Liver (tissue), 9 donors: ENCODE results near the gene PGM1. TPM values are rescaled to one million over a fixed set of nuclear protein-coding genes. Genes with fewer than 3 reads are reported as not detected.

Experiments used
- DNase-seq: peaks from one replicate; pipeline ENCODE4 v3.0.0-alpha.2; 2017; ENCODE audit warnings: low spot score
- H3K27ac ChIP-seq, 2 donors: one replicate each; pipeline ENCODE4 v1.7.0; 2013; ENCODE audit warnings: inconsistent platforms in 2 of 2, low read length in 2 of 2, control low read depth in 1 of 2, low read depth in 1 of 2, mild to moderate bottlenecking in 1 of 2
- H3K27me3 ChIP-seq, 4 donors: one replicate each; pipeline versions ENCODE4 v1.6.1 to v1.7.0; 2013; ENCODE audit warnings: low read length in 3 of 4, inconsistent platforms in 1 of 4, mild to moderate bottlenecking in 1 of 4, moderate library complexity in 1 of 4; ENCODE audit not compliant: control insufficient read depth in 4 of 4, insufficient read depth in 4 of 4
- H3K36me3 ChIP-seq, 4 donors: one replicate each; pipeline versions ENCODE4 v1.6.1 to v1.7.0; 2013; ENCODE audit warnings: low read length in 3 of 4, mild to moderate bottlenecking in 3 of 4, low read depth in 1 of 4, moderate library complexity in 1 of 4; ENCODE audit not compliant: control insufficient read depth in 4 of 4, insufficient read depth in 3 of 4
- H3K4me1 ChIP-seq, 4 donors: one replicate each; pipeline versions ENCODE4 v1.6.1 to v1.7.0; 2013; ENCODE audit warnings: low read length in 3 of 4, mild to moderate bottlenecking in 3 of 4, moderate library complexity in 1 of 4; ENCODE audit not compliant: control insufficient read depth in 4 of 4, insufficient read depth in 4 of 4
- H3K4me3 ChIP-seq, 3 donors: one replicate each; pipeline versions ENCODE4 v1.6.1 to v1.7.0; 2013; ENCODE audit warnings: low read length in 3 of 3, control low read depth in 1 of 3, low read depth in 1 of 3, mild to moderate bottlenecking in 1 of 3
- H3K9ac ChIP-seq, 2 donors: one replicate each; pipeline ENCODE4 v1.7.0; 2013; ENCODE audit warnings: low read length in 2 of 2, mild to moderate bottlenecking in 2 of 2, moderate library complexity in 2 of 2, control low read depth in 1 of 2, low read depth in 1 of 2
- H3K9me3 ChIP-seq, 4 donors: one replicate each; pipeline versions ENCODE4 v1.6.1 to v1.7.0; 2013; ENCODE audit warnings: low read length in 3 of 4; ENCODE audit not compliant: control insufficient read depth in 4 of 4
- ATF3 ChIP-seq: IDR thresholded peaks from 2 replicates; pipeline ENCODE4 v1.6.1; 2016; ENCODE audit warnings: antibody characterized with exemption
- CTCF ChIP-seq: fragments of 150-350 bp; IDR thresholded peaks from 2 replicates; pipeline ENCODE4 v1.5.1; 2017; ENCODE audit warnings: improper control_type of control experiment, low read depth, low read length; ENCODE audit not compliant: missing input control
- EGR1 ChIP-seq, 2 donors: IDR thresholded peaks; 2 replicates each; pipeline ENCODE4 v1.6.1; 2016 to 2018; ENCODE audit warnings: antibody characterized with exemption in 2 of 2, low read depth in 2 of 2
- FOXA1 ChIP-seq: IDR thresholded peaks from 2 replicates; pipeline ENCODE4 v1.6.1; 2016; ENCODE audit warnings: antibody characterized with exemption
- FOXA2 ChIP-seq: IDR thresholded peaks from 2 replicates; pipeline ENCODE4 v1.6.1; 2016; ENCODE audit warnings: antibody characterized with exemption
- GABPA ChIP-seq, 2 donors: IDR thresholded peaks in 1 of 2; conservative IDR thresholded peaks in 1 of 2; 2 replicates each; pipeline ENCODE4 v1.6.1; 2016; ENCODE audit warnings: antibody characterized with exemption in 2 of 2, mild to moderate bottlenecking in 1 of 2, moderate library complexity in 1 of 2
- HNF4A ChIP-seq, 2 donors: conservative IDR thresholded peaks; 2 replicates each; pipeline ENCODE4 v1.6.1; 2016; ENCODE audit warnings: antibody characterized with exemption in 2 of 2, mild to moderate bottlenecking in 2 of 2
- HNF4G ChIP-seq: IDR thresholded peaks from 2 replicates; pipeline ENCODE4 v1.6.1; 2016; ENCODE audit warnings: antibody characterized with exemption
- JUND ChIP-seq, 2 donors: IDR thresholded peaks; 2 replicates each; pipeline ENCODE4 v1.6.1; 2016; ENCODE audit warnings: antibody characterized with exemption in 2 of 2
- MAX ChIP-seq: IDR thresholded peaks from 2 replicates; pipeline ENCODE4 v1.6.1; 2016; ENCODE audit warnings: antibody characterized with exemption
- NR2F2 ChIP-seq: IDR thresholded peaks from 2 replicates; pipeline ENCODE4 v1.6.1; 2016; ENCODE audit warnings: antibody characterized with exemption
- RAD21 ChIP-seq, 2 donors: IDR thresholded peaks; 2 replicates each; pipeline ENCODE4 v1.6.1; 2016; ENCODE audit warnings: antibody characterized with exemption in 2 of 2, mild to moderate bottlenecking in 2 of 2
- REST ChIP-seq: IDR thresholded peaks from 2 replicates; pipeline ENCODE4 v1.6.1; 2016; ENCODE audit warnings: antibody characterized with exemption, mild to moderate bottlenecking
- RXRA ChIP-seq, 2 donors: IDR thresholded peaks; 2 replicates each; pipeline ENCODE4 v1.6.1; 2017 to 2018; ENCODE audit warnings: antibody characterized with exemption in 2 of 2, mild to moderate bottlenecking in 1 of 2
- SP1 ChIP-seq: IDR thresholded peaks from 2 replicates; pipeline ENCODE4 v1.6.1; 2018; ENCODE audit warnings: antibody characterized with exemption, mild to moderate bottlenecking
- TAF1 ChIP-seq: conservative IDR thresholded peaks from 2 replicates; pipeline ENCODE4 v1.6.1; 2016; ENCODE audit warnings: antibody characterized with exemption, mild to moderate bottlenecking
- YY1 ChIP-seq: IDR thresholded peaks from 2 replicates; pipeline ENCODE4 v1.6.1; 2016; ENCODE audit warnings: antibody characterized with exemption, mild to moderate bottlenecking
- ZBTB33 ChIP-seq: IDR thresholded peaks from 2 replicates; pipeline ENCODE4 v1.6.1; 2016; ENCODE audit warnings: antibody characterized with exemption
- WGBS: extraction: QIAGEN DNeasy Blood & Tissue Kit; methylation state at CpG from one replicate; pipeline ENCODE4 v1.1.7; 2013; 5-methylcytosine and 5-hydroxymethylcytosine counted together
- polyA plus RNA-seq, 2 donors: library from polyadenylated mRNA; stranded (reverse) in 1 of 2; unstranded in 1 of 2; fragments of 200-250 nt in 1 of 2; fragments of >200 nt in 1 of 2; fragmentation: Nextera tagmentation in 1 of 2; extraction: Ambion mirVana in 1 of 2; gene quantifications; one replicate each; pipeline versions ENCODE4 v1.2.1 to v1.2.3, GENCODE V29; 2013 to 2015
- total RNA-seq, 2 donors: library from RNA; depleted of rRNA; stranded (reverse); fragments of >200 nt; gene quantifications; one replicate each; pipeline ENCODE4 v1.2.3, GENCODE V29; 2014
- donor health status: healthy.
- donor health status: healthy.
- donor health status: healthy.
- donor health status: healthy.
- donor health status: healthy.

Gene PGM1
- total and polyA plus RNA-seq, 4 donors, result 57.3 to 224 (median 120) TPM

- H3K27me3 ChIP-seq, result no peaks in the 10 kb centered on the region
- no peak overlapping the region for H3K9ac ChIP-seq
- no peak for DNase-seq
- peaks cover 0 to 4% (median 2%) of the 10 kb centered on the region in 4 donors for H3K4me1 ChIP-seq
- 82% methylated on average over 6 of the region's 6 CpGs for WGBS
- TF ChIP-seq NR2F2 (no peak), GABPA (IDR thresholded peaks at IDR 0.05 in 1 of 2, conservative IDR thresholded peaks at IDR 0.05 in 1 of 2) (no peak), EGR1 (IDR thresholded peaks at IDR 0.05; ENCODE audit: low read depth in 2 of 2) (no peak)
- no peak overlapping the region for H3K4me3 ChIP-seq
- H3K27ac ChIP-seq, result no peak overlapping the region
- H3K36me3 ChIP-seq, result peaks cover 0 to 3% (median 0%) of the 10 kb centered on the region in 4 donors
- peaks cover 0 to 8% (median 0%) of the 10 kb centered on the region in 4 donors for H3K9me3 ChIP-seq
Observed at GRCh38 chr1:63674865-63675419, 81.7 kb downstream of the PGM1 start.

- peaks cover 0 to 3% (median 0%) of the 10 kb centered on the region in 4 donors for H3K36me3 ChIP-seq
- H3K27ac ChIP-seq, result no peak overlapping the region
- TF ChIP-seq SP1 (no peak), YY1 (no peak), RXRA (IDR thresholded peaks at IDR 0.05) (no peak), ATF3 (no peak), TAF1 (no peak), REST (no peak), JUND (IDR thresholded peaks at IDR 0.05) (no peak), GABPA (IDR thresholded peaks at IDR 0.05 in 1 of 2, conservative IDR thresholded peaks at IDR 0.05 in 1 of 2) (no peak), HNF4A (conservative IDR thresholded peaks at IDR 0.05) (no peak), NR2F2 (no peak), HNF4G (no peak), CTCF (no peak), FOXA1 (no peak), RAD21 (IDR thresholded peaks at IDR 0.05) (no peak), EGR1 (IDR thresholded peaks at IDR 0.05; ENCODE audit: low read depth in 2 of 2) (no peak), ZBTB33 (no peak), MAX (no peak), FOXA2 (no peak)
Observed at GRCh38 chr1:63675420-63675931, 82.3 kb downstream of the PGM1 start.

More at GRCh38 chr1:63675420-63675931, 82.3 kb downstream of the PGM1 start:
- no peaks in the 10 kb centered on the region for H3K27me3 ChIP-seq
- H3K4me3 ChIP-seq, result no peak overlapping the region
- H3K9me3 ChIP-seq, result peaks cover 0 to 8% (median 0%) of the 10 kb centered on the region in 4 donors
- H3K9ac ChIP-seq, result no peak overlapping the region
- H3K4me1 ChIP-seq, result peaks cover 0 to 4% (median 2%) of the 10 kb centered on the region in 4 donors
- no peak for DNase-seq
- WGBS, result 83% methylated on average over 9 of the region's 9 CpGs
